Gastroesophageal sphincter (tissue), 3 donors: ENCODE measurements around the gene ZEB1.

Experiments used
- CTCF ChIP-seq, 4 experiments: fragments of 200-600 bp in 2 of 4; fragments of 450-650 bp in 2 of 4; sonication (generic) in 1 of 4; IDR thresholded peaks; one replicate each; pipeline ENCODE4 v1.5.1; 2017 to 2019; ENCODE audit warnings: antibody characterized with exemption in 4 of 4, mild to moderate bottlenecking in 2 of 4, moderate library complexity in 2 of 4
- EP300 ChIP-seq: sonication (generic); formaldehyde crosslinking; IDR thresholded peaks from one replicate; pipeline ENCODE4 v1.6.1; 2017; ENCODE audit warnings: antibody characterized with exemption, mild to moderate bottlenecking

- TF ChIP-seq CTCF (IDR thresholded peaks at IDR 0.05) (no peak), EP300 (no peak)
These were observed 41.0 kb downstream of the ZEB1 start for GRCh38 chr10:31359979-31360378.
